Cardiac muscle cell (in vitro differentiated cells and primary cell): ENCODE data around the gene CHDH. TPM values are rescaled to one million over a fixed set of nuclear protein-coding genes. Genes with fewer than 3 reads are reported as not detected.

Source experiments
- DNase-seq, 2 donors: peaks; one replicate each; pipeline versions ENCODE4 v3.0.0 to v3.0.0-alpha.2; 2010 to 2017; ENCODE audit warnings: low read depth in 1 of 2, low spot score in 1 of 2
- H3K27ac ChIP-seq: fragments of 200-600 bp; sonication (generic); 2 replicates; pipeline ENCODE4 v1.5.1; 2016
- H3K27me3 ChIP-seq: fragments of 200-600 bp; sonication (generic); 2 replicates; pipeline ENCODE4 v1.6.0; 2016; ENCODE audit warnings: control low read depth
- H3K36me3 ChIP-seq: fragments of 200-600 bp; sonication (generic); 2 replicates; pipeline ENCODE4 v1.5.1; 2016; ENCODE audit warnings: control low read depth
- H3K4me1 ChIP-seq: fragments of 200-600 bp; sonication (generic); 2 replicates; pipeline ENCODE4 v1.8.1; 2017; ENCODE audit warnings: low read depth, mild to moderate bottlenecking, mixed run types
- H3K4me3 ChIP-seq: fragments of 200-600 bp; sonication (generic); 2 replicates; pipeline ENCODE4 v1.5.1; 2016; ENCODE audit warnings: mild to moderate bottlenecking
- H3K9me3 ChIP-seq: fragments of 200-600 bp; sonication (generic); 2 replicates; pipeline ENCODE4 v1.5.1; 2017; ENCODE audit warnings: low read depth, mild to moderate bottlenecking, control low read depth
- polyA plus RNA-seq: library from polyadenylated mRNA; unstranded; fragments of >200 nt; fragmentation: Nextera tagmentation; extraction: Ambion mirVana; gene quantifications from 2 replicates; pipeline ENCODE4 v1.2.1, GENCODE V29; 2016
- total RNA-seq: library from RNA; depleted of rRNA; stranded (reverse); fragments of >200 nt; gene quantifications from 2 replicates; pipeline ENCODE4 v1.2.3, GENCODE V29; 2016
- TF ChIP-seq, protein P1 (sequence below): IDR thresholded peaks from 2 replicates; pipeline ENCODE4 v1.5.1; 2012; ENCODE audit warnings: low read depth, mild to moderate bottlenecking, low read length

CHDH gene
- total and polyA plus RNA-seq, 2 experiments from 2014 or later: 12.8 to 36.1 TPM

DNA sequence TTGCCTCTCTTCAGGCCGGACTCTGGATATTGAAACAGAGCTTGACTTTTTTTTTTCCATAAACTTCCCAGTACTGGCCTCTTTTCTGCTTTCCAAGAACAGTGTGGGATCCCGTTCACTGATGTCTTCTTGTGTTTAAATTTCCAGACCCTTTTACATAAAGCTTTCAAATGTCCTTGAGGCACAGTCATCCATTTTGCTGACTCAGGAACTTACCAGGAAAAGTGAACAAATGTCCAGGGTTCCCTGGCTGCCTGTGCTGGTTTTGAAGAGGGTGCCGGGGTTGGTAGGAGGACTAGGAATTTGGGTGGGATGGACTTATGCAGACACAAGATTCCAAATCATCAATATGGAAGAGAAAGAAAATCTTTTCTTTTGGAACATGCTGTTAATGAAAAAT, 68.1 kb downstream of the CHDH start:
- no peak overlapping the region for H3K27ac ChIP-seq
- no peaks in the 10 kb centered on the region for H3K27me3 ChIP-seq
- TF ChIP-seq, protein P1, sequence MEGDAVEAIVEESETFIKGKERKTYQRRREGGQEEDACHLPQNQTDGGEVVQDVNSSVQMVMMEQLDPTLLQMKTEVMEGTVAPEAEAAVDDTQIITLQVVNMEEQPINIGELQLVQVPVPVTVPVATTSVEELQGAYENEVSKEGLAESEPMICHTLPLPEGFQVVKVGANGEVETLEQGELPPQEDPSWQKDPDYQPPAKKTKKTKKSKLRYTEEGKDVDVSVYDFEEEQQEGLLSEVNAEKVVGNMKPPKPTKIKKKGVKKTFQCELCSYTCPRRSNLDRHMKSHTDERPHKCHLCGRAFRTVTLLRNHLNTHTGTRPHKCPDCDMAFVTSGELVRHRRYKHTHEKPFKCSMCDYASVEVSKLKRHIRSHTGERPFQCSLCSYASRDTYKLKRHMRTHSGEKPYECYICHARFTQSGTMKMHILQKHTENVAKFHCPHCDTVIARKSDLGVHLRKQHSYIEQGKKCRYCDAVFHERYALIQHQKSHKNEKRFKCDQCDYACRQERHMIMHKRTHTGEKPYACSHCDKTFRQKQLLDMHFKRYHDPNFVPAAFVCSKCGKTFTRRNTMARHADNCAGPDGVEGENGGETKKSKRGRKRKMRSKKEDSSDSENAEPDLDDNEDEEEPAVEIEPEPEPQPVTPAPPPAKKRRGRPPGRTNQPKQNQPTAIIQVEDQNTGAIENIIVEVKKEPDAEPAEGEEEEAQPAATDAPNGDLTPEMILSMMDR: no peak
- no peak overlapping the region for H3K4me3 ChIP-seq
- no peaks in the 10 kb centered on the region for H3K4me1 ChIP-seq
- H3K36me3 ChIP-seq: peaks cover 28% of the 10 kb centered on the region
- no peak for DNase-seq
- no peaks in the 10 kb centered on the region for H3K9me3 ChIP-seq

DNA sequence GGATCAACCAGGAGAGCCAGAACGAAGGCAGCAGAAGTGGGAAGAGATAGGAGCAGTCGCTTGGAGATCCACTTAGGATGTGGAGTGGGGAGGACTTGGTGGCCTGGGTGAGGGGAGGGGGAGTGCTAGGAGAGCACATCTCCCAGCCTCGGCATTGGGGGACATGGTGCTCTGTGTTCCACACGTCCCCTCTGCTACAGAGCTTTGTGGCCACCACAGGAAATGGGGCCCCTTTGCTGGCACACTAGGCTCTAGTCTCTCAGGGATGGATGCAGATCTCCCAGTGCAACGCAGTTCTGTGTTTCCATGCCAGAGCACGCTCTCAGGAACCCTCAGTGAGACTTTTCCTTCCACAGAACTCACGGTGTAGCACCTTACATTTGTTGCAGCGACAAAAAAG, 68.8 kb downstream of the CHDH start:
- Histone ChIP-seq H3K9me3 (no peaks in the 10 kb centered on the region), H3K27ac (no peak overlapping the region), H3K27me3 (no peaks in the 10 kb centered on the region), H3K36me3 (peaks cover 26% of the 10 kb centered on the region), H3K4me3 (no peak overlapping the region), H3K4me1 (no peaks in the 10 kb centered on the region)
- TF ChIP-seq, protein P1: no peak
- DNase-seq: no peak

DNA sequence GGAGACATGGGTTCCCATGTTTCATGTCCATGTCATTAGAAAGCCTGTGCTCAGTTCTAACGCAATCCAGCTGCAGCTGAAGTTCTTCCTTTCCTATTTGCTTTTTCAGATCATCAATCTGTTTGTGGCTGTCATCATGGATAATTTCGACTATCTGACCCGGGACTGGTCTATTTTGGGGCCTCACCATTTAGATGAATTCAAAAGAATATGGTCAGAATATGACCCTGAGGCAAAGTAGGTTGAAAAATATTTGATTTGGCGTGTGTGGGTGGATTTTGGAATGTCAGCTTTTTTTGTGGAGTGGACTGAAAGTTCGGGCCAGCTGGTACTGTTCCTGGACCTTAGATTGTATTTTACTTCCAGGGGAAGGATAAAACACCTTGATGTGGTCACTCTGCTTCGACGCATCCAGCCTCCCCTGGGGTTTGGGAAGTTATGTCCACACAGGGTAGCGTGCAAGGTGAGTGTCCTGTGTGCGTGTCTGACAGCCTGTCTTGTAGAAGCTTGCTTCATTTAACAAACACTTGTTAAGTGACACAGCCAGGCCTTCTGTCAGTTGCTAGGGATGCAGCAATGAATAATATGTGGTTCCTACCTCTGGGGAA, 69.6 kb downstream of the CHDH start:
- peaks cover 26% of the 10 kb centered on the region for H3K36me3 ChIP-seq
- no peaks in the 10 kb centered on the region for H3K9me3 ChIP-seq
- peak in 1 of 2 donors; percentile 12 for DNase-seq
- no peaks in the 10 kb centered on the region for H3K4me1 ChIP-seq
- no peak overlapping the region for H3K27ac ChIP-seq
- TF ChIP-seq, protein P1: no peak
- no peaks in the 10 kb centered on the region for H3K27me3 ChIP-seq
- no peak overlapping the region for H3K4me3 ChIP-seq

DNA sequence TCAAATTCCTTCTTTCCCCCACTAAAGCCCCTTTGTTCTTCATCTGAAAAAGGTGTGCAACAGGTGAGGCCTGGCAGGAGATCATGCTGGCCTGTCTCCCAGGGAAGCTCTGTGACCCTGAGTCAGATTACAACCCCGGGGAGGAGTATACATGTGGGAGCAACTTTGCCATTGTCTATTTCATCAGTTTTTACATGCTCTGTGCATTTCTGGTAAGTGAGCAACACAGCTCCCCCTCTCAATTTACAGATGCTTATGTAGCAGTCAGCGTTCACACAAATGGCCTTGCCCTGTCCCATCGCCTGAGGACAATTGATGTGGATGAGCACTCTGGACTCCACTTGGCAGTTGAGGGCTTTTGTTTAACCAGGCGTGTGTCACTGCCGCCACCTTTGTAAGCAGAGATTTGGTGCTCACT, 70.4 kb downstream of the CHDH start:
- peaks cover 26% of the 10 kb centered on the region for H3K36me3 ChIP-seq
- H3K9me3 ChIP-seq: no peaks in the 10 kb centered on the region
- no peak overlapping the region for H3K4me3 ChIP-seq
- H3K27ac ChIP-seq: no peak overlapping the region
- no peaks in the 10 kb centered on the region for H3K27me3 ChIP-seq
- DNase-seq: no peak
- TF ChIP-seq, protein P1: no peak
- no peaks in the 10 kb centered on the region for H3K4me1 ChIP-seq

DNA sequence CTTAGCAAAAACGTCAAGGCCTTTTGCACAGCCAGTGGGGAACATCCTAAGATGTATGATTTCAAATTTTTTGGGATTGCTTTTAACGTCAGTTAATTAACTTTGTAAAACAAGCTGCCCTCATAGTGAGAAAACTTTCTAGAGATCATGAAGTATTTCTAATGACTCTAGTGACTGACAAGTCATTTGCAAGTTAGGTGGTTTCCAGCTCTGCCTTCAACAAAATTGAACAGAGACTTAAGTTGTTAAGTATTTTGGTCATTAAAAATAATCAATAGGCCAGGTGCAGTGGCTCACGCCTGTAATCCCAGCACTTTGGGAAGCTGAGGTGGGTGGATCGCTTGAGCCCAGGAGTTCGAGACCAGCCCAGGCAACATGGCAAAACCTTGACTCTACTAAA, 71.2 kb downstream of the CHDH start:
- H3K27ac ChIP-seq: no peak overlapping the region
- no peak overlapping the region for H3K4me3 ChIP-seq
- no peaks in the 10 kb centered on the region for H3K9me3 ChIP-seq
- no peak for DNase-seq
- H3K36me3 ChIP-seq: peaks cover 29% of the 10 kb centered on the region
- TF ChIP-seq, protein P1: no peak
- no peaks in the 10 kb centered on the region for H3K4me1 ChIP-seq
- no peaks in the 10 kb centered on the region for H3K27me3 ChIP-seq
